ENCODE results near the gene TBC1D32.
"Not testable (repeated sequence)": the region's sequence is repeated elsewhere in the genome, so short reads cannot be mapped to it uniquely, and the experiment has no call there.

TBC1D32 gene

DNA sequence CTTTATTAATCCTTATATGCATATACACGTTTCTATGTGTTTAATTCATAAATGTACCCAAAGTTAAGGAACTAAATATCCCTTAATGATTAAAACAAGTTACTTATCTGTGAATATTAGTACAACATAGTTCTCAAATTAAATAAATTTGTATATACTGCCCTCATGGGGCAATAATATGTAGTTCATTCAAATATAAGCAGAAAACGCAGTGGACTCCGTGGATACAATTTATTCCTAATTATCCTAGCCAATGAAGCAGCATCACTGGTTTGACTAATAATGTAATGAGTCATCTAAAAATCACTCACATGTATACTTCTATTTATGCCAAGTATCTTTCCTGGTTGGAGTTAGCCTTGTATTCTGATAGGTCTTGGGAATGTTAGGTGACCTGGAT lies 111.6 kb downstream of the TBC1D32 start:
- DNase-seq: no peak

DNA sequence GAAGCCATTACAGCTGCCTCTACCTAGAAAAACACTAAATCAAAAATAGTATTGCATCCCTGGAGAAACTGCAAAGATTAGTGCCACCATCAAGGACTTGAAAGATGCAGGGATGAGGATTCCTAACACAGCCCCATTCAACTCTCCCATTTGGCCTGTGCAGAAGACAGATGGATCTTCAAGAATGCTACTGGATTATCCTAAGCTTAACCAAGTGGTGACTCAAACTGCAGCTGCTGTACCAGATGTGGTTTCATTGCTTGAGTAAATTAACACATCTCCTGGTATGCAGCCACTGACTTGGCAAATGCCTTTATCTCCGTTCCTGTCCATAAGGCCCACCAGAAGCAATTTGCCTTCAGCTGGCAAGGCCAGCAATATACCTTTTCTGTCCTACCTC lies 117.4 kb downstream of the TBC1D32 start:
- no peak for DNase-seq

DNA sequence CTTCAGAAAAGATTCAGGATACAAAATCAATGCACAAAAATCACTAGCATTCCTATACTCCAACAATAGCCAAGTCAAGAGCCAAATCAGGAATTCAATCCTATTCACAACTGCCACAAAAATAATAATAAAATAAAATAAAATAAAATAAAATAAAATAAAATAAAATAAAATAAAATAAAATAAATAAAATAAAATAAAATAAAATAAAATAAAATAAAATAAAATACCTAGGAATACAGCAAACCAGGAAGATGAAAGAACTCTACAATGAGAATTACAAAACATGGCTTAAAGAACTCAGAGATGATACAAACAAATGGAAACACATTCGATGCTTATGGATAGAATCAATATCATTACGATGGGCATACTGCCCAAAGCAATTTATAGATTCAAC lies 120.9 kb downstream of the TBC1D32 start:
- DNase-seq: not testable (repeated sequence)

DNA sequence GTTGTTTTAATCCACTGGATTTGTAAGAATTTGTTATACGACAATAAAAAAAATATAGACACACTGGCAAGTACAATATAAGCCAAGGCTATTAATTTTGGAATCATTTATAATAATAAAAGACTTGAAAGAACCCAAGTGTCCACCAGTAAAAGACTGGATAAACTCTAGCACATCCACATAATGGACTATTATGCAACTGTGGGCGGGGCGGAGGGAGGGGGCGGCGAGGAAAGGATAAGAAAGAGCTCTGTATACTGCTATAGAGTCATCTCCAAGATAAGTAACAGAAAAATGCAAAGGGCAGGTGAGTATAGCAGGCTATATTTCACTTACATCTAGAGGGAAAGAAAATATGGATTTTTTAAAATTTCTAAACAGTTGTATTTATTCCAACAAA lies 123.3 kb downstream of the TBC1D32 start:
- DNase-seq: no peak

DNA sequence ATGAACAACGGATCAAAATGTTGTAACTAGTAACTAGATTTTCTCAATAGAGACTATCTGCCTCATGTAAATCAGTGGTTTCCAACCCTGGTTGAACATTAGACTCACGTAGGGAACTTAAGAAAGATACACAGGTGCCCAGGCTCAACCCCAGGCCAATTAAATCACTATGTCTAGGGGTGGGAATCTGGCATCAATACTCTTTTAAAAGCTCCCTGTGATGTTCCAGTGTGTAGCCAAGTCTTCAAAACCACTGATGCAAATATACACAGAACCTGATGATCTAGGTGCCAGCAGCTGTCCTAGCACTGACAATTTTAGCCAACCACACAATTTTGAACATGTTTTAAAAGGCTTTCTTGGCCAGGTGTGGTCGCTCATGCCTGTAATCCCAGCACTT lies 128.7 kb downstream of the TBC1D32 start:
- no peak for DNase-seq

DNA sequence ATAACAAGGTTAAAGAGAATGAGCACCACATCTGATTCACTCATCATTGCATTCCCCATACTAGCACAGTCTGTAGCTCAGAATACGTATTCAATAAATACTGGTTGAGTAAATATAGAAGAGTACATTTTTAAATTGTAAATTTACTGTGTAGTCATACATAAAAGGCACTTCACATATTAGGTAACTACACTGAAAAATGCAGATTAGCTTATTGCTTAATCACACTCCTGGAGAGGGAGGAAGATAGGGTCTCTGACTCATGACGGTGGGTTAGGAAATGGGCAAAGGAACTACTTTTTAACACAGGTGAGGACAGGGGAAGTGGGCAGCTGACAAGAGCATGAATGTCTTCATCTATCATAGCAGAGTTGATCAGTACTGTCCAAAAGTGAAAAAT lies 133.2 kb downstream of the TBC1D32 start:
- DNase-seq: no peak

DNA sequence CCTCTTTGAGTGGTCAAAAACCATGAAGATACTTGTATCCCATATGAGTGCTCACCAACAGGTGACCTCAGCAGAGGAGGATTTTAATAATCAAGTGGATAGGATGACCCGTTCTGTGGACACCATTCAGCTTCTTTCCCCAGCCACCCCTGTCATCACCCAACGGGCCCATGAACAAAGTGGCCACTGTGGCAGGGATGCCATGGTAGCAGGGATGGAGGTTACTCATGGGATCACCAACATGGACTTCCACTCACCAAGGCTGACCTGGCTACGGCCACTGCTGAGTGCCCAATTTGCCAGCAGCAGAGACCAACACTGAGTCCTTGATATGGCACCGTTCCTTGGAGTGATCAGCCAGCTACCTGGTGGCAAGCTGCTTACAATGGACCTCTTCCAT lies 138.2 kb downstream of the TBC1D32 start:
- DNase-seq: not testable (repeated sequence)

DNA sequence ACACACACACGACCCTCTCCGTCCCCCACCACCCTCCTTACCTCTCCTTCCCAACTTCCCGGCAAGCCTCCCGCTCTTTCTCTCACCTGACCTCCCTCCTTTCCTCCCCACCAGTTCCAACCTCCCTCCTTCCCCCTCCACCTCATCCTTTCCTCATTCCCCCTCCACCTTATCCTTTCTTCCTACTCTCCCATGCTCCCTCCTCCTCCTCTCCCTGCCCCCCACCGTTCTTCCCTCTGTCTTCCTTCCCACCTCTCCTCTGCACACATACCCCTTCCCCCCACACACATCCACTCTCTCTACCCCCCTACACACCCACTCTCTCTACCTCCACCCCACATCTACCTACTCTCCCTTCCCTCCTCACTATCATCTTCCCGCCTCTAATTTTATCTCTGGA lies 144.2 kb downstream of the TBC1D32 start:
- DNase-seq: no peak

DNA sequence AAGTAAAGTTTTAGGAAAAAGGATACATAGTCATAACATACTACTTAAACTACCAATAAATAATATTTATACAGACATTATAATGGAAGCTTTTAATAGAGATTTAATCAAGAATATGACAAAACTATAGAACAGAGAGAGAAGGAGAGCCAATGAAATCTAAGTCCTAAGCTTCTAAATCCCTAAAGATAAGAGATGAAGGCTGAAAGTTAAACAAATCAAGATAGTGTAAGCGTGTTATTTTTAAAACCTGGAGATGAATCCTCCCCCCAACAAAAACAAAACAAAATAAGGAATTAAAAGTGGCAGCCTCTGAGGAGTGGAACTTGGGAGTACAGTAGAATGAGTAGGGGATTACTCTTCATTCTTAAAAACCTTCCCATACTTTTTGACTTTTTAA lies 145.9 kb downstream of the TBC1D32 start:
- DNase-seq: no peak

DNA sequence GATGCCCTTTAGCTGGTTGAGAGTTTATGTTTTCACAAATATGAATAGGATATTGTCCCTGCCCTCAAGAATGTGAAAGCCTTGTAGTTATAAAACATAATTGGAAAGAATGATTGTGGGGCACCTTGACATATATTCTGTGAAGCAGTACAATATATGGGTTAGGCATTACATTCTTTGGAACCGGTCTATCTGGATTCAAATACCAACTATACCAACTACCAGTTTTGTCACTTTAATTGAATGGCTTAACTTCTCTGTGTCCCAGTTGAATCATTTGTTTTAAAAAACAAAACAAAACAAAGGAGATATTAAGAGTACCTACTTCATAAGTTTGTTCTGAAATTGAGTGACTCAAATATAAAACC lies 146.5 kb downstream of the TBC1D32 start:
- no peak for DNase-seq

DNA sequence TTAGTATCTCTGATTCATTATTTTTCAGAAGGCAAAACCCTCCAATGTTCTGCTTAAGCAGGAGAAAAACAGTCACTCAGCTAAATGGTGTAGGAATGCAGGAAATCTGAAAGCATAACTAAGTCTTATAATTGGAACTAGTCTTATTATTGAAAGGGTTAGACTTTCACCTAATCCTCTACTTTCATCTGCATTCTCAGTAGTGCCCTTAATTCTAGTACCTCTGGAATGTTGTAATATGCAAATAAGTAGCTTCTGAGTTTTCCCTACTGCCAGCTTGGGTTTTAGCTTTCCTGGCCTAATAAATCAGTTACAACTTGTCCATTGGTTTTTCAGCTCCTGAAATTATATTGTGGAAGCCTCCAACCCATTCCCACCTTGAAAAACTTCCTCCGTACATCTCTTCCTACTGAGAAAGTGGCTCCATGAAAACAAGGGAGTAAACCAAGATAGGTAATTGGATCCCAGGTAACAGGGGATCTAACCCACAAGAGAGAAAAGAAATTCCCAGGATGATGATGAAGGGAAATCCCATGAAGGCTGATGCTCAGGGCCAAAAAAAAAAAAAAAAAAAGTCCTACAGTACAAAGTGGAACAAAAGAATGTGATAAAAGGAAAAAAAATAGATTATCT lies 147.0 kb downstream of the TBC1D32 start:
- no peak for DNase-seq

DNA sequence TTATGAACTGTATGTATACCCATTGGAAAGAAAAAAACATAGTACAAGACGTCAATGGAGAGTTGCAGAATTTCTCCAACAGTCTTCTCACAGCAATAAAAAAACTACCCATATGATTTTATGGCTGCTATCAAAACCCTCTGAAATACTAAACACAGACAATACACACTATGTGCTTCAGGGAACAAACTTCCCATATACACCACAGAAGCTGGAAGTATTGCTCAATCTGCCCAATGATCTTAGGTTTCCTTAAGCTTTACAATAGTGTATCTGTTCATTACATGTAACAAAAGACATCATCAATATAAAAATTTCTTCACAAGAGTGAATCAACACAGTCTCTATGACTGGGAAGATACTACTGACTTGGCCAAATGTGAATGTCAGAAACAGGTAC lies 150.5 kb downstream of the TBC1D32 start:
- DNase-seq: no peak

DNA sequence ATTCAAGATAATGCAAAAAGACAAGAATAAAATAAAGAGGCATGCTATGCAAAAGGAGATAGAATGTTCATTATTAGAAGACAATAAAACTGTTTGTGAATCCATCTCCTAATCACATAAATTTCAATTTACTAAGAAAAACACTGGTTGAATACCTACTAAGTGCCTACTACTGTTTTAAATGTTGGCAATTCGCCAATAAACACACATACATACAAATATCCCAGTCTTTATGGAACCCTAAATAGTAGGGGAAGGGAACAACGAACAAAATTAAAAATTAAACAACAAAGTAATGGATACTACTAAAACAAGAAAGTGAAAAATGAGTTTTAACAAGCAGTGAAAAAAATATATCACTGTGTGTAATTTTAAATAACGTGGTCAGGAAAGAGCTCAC lies 158.5 kb downstream of the TBC1D32 start:
- no peak for DNase-seq

DNA sequence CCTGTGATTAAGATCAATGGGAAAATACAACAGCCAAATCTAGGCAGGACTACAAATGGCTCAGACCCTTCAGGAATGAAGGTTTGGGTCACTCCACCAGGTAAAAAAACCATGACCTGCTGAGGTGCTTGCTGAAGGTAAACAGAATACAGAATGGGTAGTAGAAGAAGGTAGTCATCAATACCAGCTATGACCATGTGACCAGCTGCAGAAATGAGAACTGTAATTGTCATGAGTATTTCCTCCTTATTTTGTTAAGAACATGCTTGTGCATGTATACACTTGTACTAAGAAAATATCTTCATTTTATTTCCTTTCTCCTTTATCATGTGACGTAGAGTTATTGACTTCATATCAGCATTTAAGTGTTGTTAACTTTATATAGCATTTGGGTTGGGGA lies 161.8 kb downstream of the TBC1D32 start:
- not testable (repeated sequence) for DNase-seq

DNA sequence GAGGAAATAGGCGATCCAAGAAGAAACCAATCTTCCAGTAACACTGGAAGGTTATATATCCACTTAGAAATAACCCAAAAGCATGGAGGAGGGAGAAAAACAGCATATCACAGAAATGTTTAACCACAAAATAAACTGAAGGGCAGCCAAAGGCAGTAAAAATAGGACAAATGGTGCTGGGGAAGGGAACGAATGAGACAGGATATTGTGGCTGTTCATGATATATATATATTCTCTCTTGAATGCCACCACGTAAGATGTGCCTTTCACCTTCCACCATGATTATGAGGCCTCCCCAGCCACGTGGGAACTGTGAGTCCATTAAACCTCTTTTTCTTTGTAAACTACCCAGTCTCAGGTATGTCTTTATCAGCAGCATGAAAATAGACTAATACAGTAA lies 162.4 kb downstream of the TBC1D32 start:
- no peak for DNase-seq

DNA sequence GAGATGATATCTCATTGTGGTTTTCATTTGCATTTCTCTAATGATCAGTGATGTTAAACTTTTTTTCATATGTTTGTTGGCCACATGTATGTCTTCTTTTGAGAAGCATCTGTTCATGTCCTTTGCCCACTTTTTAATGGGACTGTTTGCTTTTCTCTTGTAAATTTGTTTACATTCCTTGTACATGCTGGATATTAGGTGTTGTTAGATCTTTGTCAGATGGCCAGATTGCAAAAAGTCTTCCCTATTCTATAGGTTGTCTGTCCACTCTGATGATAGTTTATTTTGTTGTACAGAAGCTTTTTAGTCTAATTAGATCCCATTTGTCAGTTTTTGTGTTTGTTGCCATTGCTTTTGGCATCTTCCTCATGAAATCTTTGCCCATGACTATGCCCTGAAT lies 172.4 kb downstream of the TBC1D32 start:
- no peak for DNase-seq

DNA sequence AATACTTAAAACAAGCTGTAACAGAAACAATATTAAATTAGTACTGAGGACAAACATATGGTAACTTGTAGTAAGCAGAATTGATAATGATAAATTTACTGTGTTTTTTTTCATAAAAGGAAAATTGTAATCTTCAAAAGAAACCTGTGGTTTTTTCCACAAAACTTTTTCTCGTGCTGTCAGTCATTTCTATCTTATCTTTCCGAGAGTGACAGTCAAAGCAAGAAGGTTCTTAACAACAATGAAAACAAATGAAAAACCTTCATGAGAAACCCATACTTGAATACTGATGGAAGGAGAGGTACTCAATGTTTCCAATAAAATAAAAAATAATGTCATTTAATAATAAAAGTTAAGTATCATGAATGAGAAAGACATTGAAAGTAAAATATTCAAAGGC lies 174.0 kb downstream of the TBC1D32 start:
- DNase-seq: no peak

DNA sequence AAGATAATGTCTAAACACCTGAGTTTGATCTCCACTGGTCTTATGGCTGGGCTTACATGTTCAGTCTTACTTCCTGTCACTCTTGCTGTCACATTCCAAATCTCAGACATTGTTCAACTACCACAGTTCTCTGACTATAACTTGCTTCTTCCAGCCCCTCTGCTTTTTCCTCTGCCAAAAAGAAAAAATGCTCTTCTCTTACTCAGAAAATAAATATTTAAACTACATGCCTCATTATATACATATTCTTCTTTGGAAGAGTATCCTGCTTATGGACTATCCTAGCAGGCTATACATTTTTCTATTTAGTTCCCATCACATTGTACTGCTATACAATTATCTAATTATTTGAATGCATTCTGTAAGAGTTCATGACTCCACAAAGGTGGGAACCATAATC lies 175.4 kb downstream of the TBC1D32 start:
- no peak for DNase-seq

DNA sequence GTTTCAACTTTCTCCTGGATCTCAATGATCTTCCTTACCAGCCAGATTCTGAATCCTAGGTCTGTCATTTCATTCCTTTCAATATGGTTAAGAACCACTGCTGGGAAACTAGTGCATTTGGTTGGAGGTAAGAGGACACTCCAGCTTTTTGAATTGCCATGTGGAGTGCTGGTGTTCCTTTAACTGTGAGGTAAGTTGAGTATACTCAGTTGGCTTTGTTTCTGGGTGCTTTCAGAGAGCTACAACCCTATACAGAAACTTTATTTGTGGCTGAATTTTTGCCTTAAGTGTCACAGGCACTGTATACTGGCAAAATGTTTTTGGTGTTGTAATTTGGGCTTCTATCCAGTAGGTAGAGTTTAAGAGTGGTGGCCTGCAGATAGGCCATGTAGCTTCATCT lies 175.8 kb downstream of the TBC1D32 start:
- DNase-seq: no peak

DNA sequence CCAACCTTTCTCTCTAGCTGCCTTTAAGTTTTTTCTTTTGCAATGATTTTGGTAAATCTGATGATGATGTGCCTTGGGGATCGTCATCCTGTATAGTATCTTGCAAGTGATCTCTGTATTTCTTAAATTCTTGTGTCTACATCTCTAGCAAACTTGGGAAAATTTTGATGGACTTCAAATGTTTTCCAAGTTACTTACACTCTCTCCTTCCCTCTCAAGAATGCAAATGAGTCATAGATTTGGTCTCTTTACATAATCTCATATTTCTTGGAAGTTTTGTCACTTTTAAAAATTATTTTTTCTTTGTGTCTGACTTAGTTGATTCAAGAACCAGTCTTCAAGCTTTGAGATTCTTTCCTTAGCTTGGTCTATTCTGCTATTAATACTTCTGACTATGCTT lies 176.4 kb downstream of the TBC1D32 start:
- no peak for DNase-seq

DNA sequence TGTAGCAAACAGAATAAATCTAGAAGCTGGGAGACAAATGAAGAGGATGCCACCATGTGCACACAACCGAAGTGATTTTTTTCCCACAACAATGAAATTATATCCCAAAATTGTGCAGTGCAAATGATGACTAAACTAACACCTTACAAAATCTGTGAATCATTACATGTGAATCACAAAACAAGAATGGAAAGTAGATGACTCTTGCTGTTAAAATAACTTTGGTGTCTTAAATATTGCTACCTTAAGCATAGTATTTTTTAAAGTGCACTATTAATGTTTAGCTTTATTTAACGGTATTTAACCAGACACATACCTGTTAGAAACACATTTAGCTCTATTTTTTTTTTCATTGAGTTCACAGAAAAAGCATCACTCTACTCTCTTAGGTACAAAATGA lies 190.8 kb downstream of the TBC1D32 start:
- DNase-seq: no peak

DNA sequence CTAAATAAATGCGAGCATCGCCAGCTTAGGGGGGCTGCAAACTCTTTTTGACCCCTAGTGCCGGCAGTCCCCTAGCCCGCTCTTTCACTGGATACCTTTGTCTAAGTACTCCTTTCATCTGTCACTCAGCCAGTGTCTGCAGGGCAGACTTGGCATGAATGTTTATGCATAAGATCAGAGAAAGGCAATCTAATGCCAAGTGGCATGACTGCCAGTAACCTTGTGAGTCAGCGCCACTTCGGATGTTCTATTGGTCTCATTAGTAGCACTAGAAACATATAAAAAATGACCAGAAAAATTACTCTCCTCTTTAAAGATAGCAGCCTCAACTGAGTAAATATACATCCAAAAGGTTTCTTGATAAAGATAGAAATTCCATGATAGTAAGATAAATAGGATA lies 192.2 kb downstream of the TBC1D32 start:
- DNase-seq: no peak

DNA sequence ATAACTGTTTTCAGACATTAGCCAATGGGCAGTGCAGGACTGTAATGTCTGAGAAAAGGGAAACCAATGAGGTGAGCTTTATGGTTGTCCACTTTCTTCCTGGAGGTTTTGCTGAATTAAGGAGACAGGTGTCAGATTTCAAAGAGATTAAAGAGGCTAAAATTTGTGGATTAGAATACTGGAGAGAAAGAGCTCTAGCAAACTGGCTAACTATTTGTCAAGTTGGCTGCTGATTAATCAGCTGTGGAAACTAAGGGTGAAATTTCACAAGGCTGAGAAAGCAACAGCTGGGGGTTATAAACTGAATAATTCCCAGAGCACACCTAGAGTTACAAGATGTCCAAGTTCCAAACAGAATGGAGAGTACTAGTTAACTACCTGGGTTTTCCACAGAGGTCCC lies 198.9 kb downstream of the TBC1D32 start:
- no peak for DNase-seq

DNA sequence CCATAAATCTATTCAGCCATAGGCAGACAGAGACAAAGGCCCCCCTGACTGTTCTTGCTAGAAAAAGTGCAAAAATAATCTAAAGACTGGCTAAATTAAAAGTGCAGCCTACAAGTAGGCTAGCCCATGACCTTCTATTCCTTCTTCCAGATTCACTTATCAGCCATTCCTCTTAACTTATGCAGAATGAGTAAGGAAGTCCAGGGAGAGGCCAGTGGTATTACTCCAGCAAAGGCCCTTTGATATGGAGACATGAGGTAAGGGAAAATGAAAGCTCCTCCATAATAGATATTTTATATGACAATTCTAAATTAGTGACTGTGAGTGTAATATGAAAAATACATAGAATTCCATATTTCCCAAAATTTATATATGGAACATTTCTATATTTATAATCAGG lies 199.4 kb downstream of the TBC1D32 start:
- no peak for DNase-seq

DNA sequence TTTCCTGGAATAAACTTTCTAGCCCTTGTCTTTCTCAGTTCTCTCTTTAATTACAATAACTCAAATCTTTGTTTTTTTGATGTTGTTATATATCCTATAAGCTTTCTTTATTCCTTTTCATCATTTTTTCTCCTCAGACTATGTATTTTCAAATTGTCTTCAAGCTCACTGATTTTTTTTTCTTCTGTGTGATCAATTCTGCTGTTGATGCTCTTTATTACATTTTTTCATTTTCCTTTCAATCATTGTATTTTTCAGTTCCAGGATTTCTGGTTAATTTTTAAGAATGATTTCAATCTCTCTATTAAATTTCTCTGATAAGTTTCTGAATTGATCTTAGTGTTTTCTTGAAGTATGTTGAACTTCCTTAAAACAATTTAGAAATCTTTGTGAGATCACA lies 209.7 kb downstream of the TBC1D32 start:
- DNase-seq: no peak

DNA sequence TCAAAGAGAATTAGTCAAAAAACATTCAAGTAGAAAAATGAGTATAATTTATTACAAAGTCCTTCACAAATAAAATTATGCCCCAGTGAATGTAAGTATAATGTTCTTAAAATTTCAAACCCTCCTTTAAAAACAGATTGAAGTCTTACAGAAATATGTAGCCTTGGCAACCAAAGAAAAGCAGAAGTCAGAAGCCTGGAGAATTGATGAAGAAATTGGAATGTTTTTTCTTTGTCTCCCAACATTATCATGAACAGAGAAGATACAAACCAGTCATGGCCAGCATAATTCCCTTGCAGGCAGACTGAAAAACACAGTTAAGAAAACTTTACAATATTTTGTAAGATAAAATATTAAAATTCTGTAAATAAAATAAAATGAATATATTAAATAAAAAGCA lies 221.9 kb downstream of the TBC1D32 start:
- DNase-seq: no peak

Measured in NCI-H1105 treated with DMSO at 0.1 percent for 48 hours (cell line).